Measurements from ENCODE around the gene MAP1LC3B2. TPM values are rescaled to one million over a fixed set of nuclear protein-coding genes. Genes with fewer than 3 reads are reported as not detected.
A peak's percentile ranks its signal among the peaks of the same experiment; 100 is the strongest.
"Not testable (repeated sequence)": the region's sequence is repeated elsewhere in the genome, so short reads cannot be mapped to it uniquely, and the experiment has no call there.

Gene MAP1LC3B2
- total RNA-seq, 1 donor from 2014 or later, result 0.79 TPM

DNA sequence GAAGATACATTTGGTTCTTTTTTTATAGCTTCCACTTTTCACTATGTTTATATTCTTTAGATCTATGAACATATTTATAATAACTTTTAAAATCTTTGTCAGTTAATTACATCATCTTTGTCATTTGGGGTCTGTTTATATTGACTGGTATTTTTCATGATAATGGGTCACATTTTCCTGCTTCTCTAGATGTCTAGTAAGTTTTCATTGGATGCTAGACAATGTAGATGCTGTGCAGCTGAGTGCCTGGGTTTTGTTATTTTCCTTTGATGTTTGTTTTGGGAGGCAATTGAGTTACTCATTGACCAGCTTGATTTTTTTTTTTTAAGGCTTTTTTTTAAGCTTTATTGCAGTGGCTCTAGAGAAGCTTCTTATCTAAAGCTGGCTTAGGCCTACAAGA is 4.9 kb downstream of the MAP1LC3B2 start:
- no peak for DNase-seq (ENCODE audit: low read depth)
- Histone ChIP-seq H3K27me3 (ENCODE audit: control insufficient read depth, insufficient read depth, low read length) (no peaks in the 10 kb centered on the region), H3K4me3 (ENCODE audit: low read depth, low read length) (no peak overlapping the region), H3K36me3 (ENCODE audit: control insufficient read depth, insufficient read depth, low read length) (no peaks in the 10 kb centered on the region)
- FAIRE-seq, result no peak
- TF ChIP-seq, protein P1, sequence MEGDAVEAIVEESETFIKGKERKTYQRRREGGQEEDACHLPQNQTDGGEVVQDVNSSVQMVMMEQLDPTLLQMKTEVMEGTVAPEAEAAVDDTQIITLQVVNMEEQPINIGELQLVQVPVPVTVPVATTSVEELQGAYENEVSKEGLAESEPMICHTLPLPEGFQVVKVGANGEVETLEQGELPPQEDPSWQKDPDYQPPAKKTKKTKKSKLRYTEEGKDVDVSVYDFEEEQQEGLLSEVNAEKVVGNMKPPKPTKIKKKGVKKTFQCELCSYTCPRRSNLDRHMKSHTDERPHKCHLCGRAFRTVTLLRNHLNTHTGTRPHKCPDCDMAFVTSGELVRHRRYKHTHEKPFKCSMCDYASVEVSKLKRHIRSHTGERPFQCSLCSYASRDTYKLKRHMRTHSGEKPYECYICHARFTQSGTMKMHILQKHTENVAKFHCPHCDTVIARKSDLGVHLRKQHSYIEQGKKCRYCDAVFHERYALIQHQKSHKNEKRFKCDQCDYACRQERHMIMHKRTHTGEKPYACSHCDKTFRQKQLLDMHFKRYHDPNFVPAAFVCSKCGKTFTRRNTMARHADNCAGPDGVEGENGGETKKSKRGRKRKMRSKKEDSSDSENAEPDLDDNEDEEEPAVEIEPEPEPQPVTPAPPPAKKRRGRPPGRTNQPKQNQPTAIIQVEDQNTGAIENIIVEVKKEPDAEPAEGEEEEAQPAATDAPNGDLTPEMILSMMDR (IDR thresholded peaks at IDR 0.05; ENCODE audit: insufficient read depth, low read length, severe bottlenecking), result no peak

DNA sequence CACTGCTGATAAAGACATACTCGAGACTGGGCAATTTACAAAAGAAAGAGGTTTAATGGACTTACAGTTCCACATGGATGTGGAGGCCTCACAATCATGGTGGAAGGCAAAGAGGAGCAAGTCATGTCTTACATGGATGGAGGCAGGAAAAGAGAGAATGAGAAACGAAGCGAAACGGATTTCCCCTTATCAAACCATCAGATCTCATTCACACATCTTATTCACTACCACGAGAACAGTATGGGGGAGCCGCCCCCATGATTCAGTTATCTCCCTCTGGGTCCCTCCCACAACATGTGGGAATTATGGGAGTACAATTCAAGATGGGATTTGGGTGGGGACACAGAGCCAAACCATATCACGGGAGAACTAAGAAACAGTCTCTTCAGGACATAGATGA is 6.0 kb downstream of the MAP1LC3B2 start:
- FAIRE-seq; DNase-seq (ENCODE audit: low read depth); H3K27me3 ChIP-seq (ENCODE audit: control insufficient read depth, insufficient read depth, low read length); H3K4me3 ChIP-seq (ENCODE audit: low read depth, low read length); H3K36me3 ChIP-seq (ENCODE audit: control insufficient read depth, insufficient read depth, low read length): not testable (repeated sequence)

DNA sequence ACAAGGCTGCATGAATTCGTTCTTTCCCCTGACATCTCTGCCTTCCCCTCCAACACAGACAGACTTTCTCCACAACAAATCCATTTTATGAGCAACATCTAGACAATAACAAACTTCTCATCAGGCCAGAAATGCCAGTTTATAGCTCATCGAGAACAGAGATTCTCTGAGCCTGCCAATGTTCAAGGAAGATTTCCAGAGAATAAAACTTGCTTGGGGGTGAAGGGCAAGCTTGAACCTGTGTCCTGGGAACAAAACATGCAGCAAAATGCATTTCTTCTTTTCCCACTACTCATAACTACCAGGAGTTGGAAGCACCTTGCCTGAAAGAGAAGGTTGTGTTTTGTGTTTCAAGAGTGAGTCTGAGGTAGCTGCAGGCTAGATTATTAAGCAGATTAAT is 6.8 kb downstream of the MAP1LC3B2 start:
- Histone ChIP-seq H3K4me3 (ENCODE audit: low read depth, low read length) (no peak overlapping the region), H3K27me3 (ENCODE audit: control insufficient read depth, insufficient read depth, low read length) (no peaks in the 10 kb centered on the region), H3K36me3 (ENCODE audit: control insufficient read depth, insufficient read depth, low read length) (no peaks in the 10 kb centered on the region)
- TF ChIP-seq, protein P1 (IDR thresholded peaks at IDR 0.05; ENCODE audit: insufficient read depth, low read length, severe bottlenecking), result no peak
- DNase-seq (ENCODE audit: low read depth), result peak; percentile 35
- FAIRE-seq, result no peak

DNA sequence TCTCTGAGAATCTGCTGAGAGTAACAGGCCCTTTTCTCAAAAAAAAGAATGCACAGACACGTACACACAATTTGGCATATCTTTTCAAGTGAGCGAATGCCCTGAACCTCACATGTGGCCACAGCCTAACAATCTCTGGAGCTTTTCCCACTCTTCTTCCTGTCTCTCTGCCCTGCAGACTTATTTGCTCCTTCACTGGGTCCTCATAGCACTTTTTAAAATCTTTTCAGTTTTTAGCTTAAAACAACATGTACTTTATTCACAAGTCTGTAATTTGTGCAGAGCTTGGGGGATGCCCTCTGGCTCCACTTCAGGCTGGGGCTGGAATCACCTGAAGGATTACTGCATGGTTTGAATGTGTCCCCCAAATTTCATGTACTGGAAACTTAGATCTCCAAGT is 9.0 kb downstream of the MAP1LC3B2 start:
- TF ChIP-seq, protein P1 (IDR thresholded peaks at IDR 0.05; ENCODE audit: insufficient read depth, low read length, severe bottlenecking), result no peak
- H3K36me3 ChIP-seq (ENCODE audit: control insufficient read depth, insufficient read depth, low read length), result no peaks in the 10 kb centered on the region
- no peak for FAIRE-seq
- no peaks in the 10 kb centered on the region for H3K27me3 ChIP-seq (ENCODE audit: control insufficient read depth, insufficient read depth, low read length)
- H3K4me3 ChIP-seq (ENCODE audit: low read depth, low read length), result no peak overlapping the region
- DNase-seq (ENCODE audit: low read depth), result no peak

DNA sequence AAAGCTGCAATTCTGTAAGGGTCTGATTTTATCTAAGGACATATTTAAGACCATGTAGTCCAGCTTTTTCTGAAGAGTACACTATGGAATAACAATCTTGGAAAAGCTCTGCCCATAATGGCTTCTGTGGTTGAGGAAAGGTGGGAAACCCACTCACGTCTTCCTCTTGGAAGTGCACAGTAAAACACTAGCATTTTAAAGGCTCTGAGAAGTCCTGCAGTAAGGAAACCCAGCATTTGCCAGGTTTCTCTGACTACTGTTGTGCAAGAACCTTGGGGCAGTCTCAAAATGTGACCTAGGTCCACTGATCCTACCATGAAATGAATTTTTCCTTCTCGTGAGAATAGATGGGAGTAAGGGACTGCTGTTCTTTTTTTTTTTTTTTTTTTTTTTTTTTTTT is 11.9 kb downstream of the MAP1LC3B2 start:
- H3K36me3 ChIP-seq (ENCODE audit: control insufficient read depth, insufficient read depth, low read length), result no peaks in the 10 kb centered on the region
- H3K4me3 ChIP-seq (ENCODE audit: low read depth, low read length), result no peak overlapping the region
- FAIRE-seq, result no peak
- no peaks in the 10 kb centered on the region for H3K27me3 ChIP-seq (ENCODE audit: control insufficient read depth, insufficient read depth, low read length)
- TF ChIP-seq, protein P1 (IDR thresholded peaks at IDR 0.05; ENCODE audit: insufficient read depth, low read length, severe bottlenecking), result no peak
- no peak for DNase-seq (ENCODE audit: low read depth)

DNA sequence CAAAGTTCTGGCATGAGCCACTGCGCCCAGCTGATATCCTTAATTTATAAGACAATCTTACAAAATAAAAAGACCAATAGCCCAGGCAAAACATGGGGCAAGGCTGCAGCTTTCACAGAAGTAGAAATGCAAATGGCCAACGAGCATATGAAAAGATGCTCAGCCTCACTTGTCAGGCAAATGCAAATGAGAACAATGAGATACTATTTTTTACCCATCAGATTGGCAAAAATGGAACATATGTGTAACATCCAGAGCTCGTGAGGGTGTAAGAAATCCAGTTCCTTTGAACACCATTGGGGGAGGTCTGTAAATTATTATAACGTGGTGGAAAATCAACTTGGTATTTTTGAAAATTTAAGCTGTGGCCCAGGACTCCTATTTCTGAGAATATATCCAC is 14.6 kb downstream of the MAP1LC3B2 start:
- no peak for DNase-seq (ENCODE audit: low read depth)
- H3K27me3 ChIP-seq (ENCODE audit: control insufficient read depth, insufficient read depth, low read length), result no peaks in the 10 kb centered on the region
- H3K36me3 ChIP-seq (ENCODE audit: control insufficient read depth, insufficient read depth, low read length), result no peaks in the 10 kb centered on the region
- FAIRE-seq, result no peak
- TF ChIP-seq, protein P1 (IDR thresholded peaks at IDR 0.05; ENCODE audit: insufficient read depth, low read length, severe bottlenecking), result no peak
- no peak overlapping the region for H3K4me3 ChIP-seq (ENCODE audit: low read depth, low read length)

DNA sequence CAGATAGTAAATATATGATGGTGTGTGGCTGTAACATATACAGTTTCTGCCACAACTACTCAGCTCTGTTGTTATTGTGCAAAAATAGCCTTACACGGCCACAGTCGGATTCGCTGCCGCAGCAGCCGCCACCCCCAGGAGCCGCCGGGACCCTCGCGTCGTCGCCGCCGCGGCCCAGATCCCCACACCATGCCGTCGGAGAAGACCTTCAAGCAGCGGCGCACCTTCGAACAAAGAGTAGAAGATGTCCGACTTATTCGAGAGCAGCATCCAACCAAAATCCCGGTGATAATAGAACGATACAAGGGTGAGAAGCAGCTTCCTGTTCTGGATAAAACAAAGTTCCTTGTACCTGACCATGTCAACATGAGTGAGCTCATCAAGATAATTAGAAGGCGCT is 16.6 kb downstream of the MAP1LC3B2 start:
- H3K27me3 ChIP-seq (ENCODE audit: control insufficient read depth, insufficient read depth, low read length); H3K4me3 ChIP-seq (ENCODE audit: low read depth, low read length); DNase-seq (ENCODE audit: low read depth); FAIRE-seq; H3K36me3 ChIP-seq (ENCODE audit: control insufficient read depth, insufficient read depth, low read length): not testable (repeated sequence)

All from bronchial epithelial cell (primary cell).